SK-N-SH treated with all-trans-retinoic acid at 6 μM for 48 hours (cell line): ENCODE measurements around the gene LRBA.

Experiments
- ARNTL ChIP-seq: fragments of 450-650 bp; formaldehyde crosslinking; IDR thresholded peaks from 2 replicates; pipeline ENCODE4 v1.5.0; 2020; ENCODE audit warnings: low read depth, mild to moderate bottlenecking, moderate library complexity, borderline replicate concordance
- ZFP3 ChIP-seq: fragments of 250-450 bp; sonication (Bioruptor Pico); IDR thresholded peaks from 2 replicates; pipeline ENCODE4 v1.5.0; 2020; ENCODE audit warnings: mild to moderate bottlenecking, moderate library complexity
- TF ChIP-seq, protein P1 (sequence below): fragments of 250-450 bp; sonication (Bioruptor Pico); IDR thresholded peaks from 2 replicates; pipeline ENCODE4 v1.5.1; 2020; ENCODE audit warnings: low read depth, mild to moderate bottlenecking, moderate library complexity

GRCh38 chr4:150647008-150647407 is 368.1 kb downstream of the LRBA start:
- TF ChIP-seq ZFP3 (CRISPR knock-in tag) (no peak), ARNTL (CRISPR knock-in tag) (no peak)
- TF ChIP-seq, protein P1, sequence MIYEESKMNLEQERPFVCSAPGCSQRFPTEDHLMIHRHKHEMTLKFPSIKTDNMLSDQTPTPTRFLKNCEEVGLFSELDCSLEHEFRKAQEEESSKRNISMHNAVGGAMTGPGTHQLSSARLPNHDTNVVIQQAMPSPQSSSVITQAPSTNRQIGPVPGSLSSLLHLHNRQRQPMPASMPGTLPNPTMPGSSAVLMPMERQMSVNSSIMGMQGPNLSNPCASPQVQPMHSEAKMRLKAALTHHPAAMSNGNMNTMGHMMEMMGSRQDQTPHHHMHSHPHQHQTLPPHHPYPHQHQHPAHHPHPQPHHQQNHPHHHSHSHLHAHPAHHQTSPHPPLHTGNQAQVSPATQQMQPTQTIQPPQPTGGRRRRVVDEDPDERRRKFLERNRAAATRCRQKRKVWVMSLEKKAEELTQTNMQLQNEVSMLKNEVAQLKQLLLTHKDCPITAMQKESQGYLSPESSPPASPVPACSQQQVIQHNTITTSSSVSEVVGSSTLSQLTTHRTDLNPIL (CRISPR knock-in tag) = no peak
